SIG-M5 (cell line): Measurements from ENCODE around the gene MYO1D.

Experiments
- DNase-seq: peaks from one replicate; lab custom pipeline; 2025; lab: John Stamatoyannopoulos, UW

The MYO1D gene

GRCh38 chr17:32625971-32626370 lies 251.0 kb downstream of the MYO1D start:
- no peak for DNase-seq

- no peak for DNase-seq
Observed at GRCh38 chr17:32623196-32623595, 253.7 kb downstream of the MYO1D start.

GRCh38 chr17:32622540-32622939 lies 254.4 kb downstream of the MYO1D start:
- DNase-seq = no peak

GRCh38 chr17:32621612-32622312 lies 255.2 kb downstream of the MYO1D start:
- no peak for DNase-seq

GRCh38 chr17:32615326-32615725 lies 261.6 kb downstream of the MYO1D start:
- no peak for DNase-seq

GRCh38 chr17:32610943-32611342 lies 266.0 kb downstream of the MYO1D start:
- DNase-seq = no peak

GRCh38 chr17:32609884-32610650 lies 266.9 kb downstream of the MYO1D start:
- no peak for DNase-seq

- DNase-seq = peak; percentile 44
Observed at GRCh38 chr17:32609085-32609484, 267.8 kb downstream of the MYO1D start.

GRCh38 chr17:32608267-32608666 lies 268.7 kb downstream of the MYO1D start:
- DNase-seq = no peak

GRCh38 chr17:32604966-32605365 lies 272.0 kb downstream of the MYO1D start:
- no peak for DNase-seq

- no peak for DNase-seq
Observed at GRCh38 chr17:32602396-32602795, 274.5 kb downstream of the MYO1D start.

GRCh38 chr17:32601866-32602265 lies 275.1 kb downstream of the MYO1D start:
- no peak for DNase-seq

- DNase-seq = no peak
Observed at GRCh38 chr17:32596628-32597027, 280.3 kb downstream of the MYO1D start.

GRCh38 chr17:32596206-32596605 lies 280.7 kb downstream of the MYO1D start:
- no peak for DNase-seq

GRCh38 chr17:32593003-32593402 lies 283.9 kb downstream of the MYO1D start:
- no peak for DNase-seq

- no peak for DNase-seq
Observed at GRCh38 chr17:32591405-32591804, 285.5 kb downstream of the MYO1D start.

GRCh38 chr17:32590974-32591373 lies 285.9 kb downstream of the MYO1D start:
- DNase-seq = no peak

GRCh38 chr17:32588982-32589381 lies 287.9 kb downstream of the MYO1D start:
- no peak for DNase-seq

- DNase-seq = no peak
Observed at GRCh38 chr17:32588135-32588534, 288.8 kb downstream of the MYO1D start.

- DNase-seq = no peak
Observed at GRCh38 chr17:32586666-32587065, 290.3 kb downstream of the MYO1D start.

- no peak for DNase-seq
Observed at GRCh38 chr17:32584792-32585191, 292.1 kb downstream of the MYO1D start.

GRCh38 chr17:32583053-32583452 lies 293.9 kb downstream of the MYO1D start:
- DNase-seq = no peak

- DNase-seq = no peak
Observed at GRCh38 chr17:32575852-32576251, 301.1 kb downstream of the MYO1D start.

GRCh38 chr17:32570081-32570396 lies 306.9 kb downstream of the MYO1D start:
- no peak for DNase-seq
